GM23248 (cell line): ENCODE data around the gene ARFGAP1. TPM values are rescaled to one million over a fixed set of nuclear protein-coding genes. Genes with fewer than 3 reads are reported as not detected.

Experiments used
- DNase-seq: peaks from one replicate; pipeline ENCODE4 v3.0.0-alpha.2; 2015
- H2AFZ ChIP-seq: fragments of 200-600 bp; sonication (generic); 2 replicates; pipeline ENCODE4 v1.6.1; 2016; ENCODE audit warnings: antibody characterized with exemption
- H3F3A ChIP-seq: fragments of 200-600 bp; sonication (generic); 2 replicates; pipeline ENCODE4 v1.6.1; 2016; ENCODE audit warnings: mild to moderate bottlenecking, antibody characterized with exemption, mixed run types; ENCODE audit not compliant: insufficient read depth
- H3K27ac ChIP-seq: fragments of 200-600 bp; sonication (generic); 2 replicates; pipeline ENCODE4 v1.5.1; 2016; ENCODE audit warnings: mild to moderate bottlenecking
- H3K27me3 ChIP-seq: fragments of 200-600 bp; sonication (generic); replicated peaks from 2 replicates; pipeline ENCODE4 v1.6.1; 2016; ENCODE audit warnings: mild to moderate bottlenecking; ENCODE audit not compliant: insufficient read depth
- H3K36me3 ChIP-seq: fragments of 200-600 bp; sonication (generic); 2 replicates; pipeline ENCODE4 v1.6.1; 2016; ENCODE audit warnings: low read depth, mild to moderate bottlenecking
- H3K4me1 ChIP-seq: fragments of 200-600 bp; sonication (generic); 2 replicates; pipeline ENCODE4 v1.6.1; 2016; ENCODE audit warnings: mild to moderate bottlenecking; ENCODE audit not compliant: insufficient read depth
- H3K4me2 ChIP-seq: fragments of 200-600 bp; sonication (generic); one replicate; pipeline ENCODE4 v1.6.1; 2016; ENCODE audit warnings: mild to moderate bottlenecking; ENCODE audit not compliant: unreplicated experiment
- H3K4me3 ChIP-seq: fragments of 200-600 bp; sonication (generic); 2 replicates; pipeline ENCODE4 v1.5.1; 2016; ENCODE audit warnings: mild to moderate bottlenecking
- H3K79me2 ChIP-seq: fragments of 200-600 bp; sonication (generic); 2 replicates; pipeline ENCODE4 v1.6.1; 2016; ENCODE audit warnings: mild to moderate bottlenecking; ENCODE audit not compliant: insufficient read depth
- H3K9ac ChIP-seq: fragments of 200-600 bp; sonication (generic); 2 replicates; pipeline ENCODE4 v1.6.1; 2016; ENCODE audit warnings: mild to moderate bottlenecking
- H3K9me2 ChIP-seq: fragments of 200-600 bp; sonication (generic); 2 replicates; pipeline ENCODE4 v1.6.1; 2016; ENCODE audit warnings: mixed run types, mild to moderate bottlenecking, moderate library complexity; ENCODE audit not compliant: insufficient read depth
- H3K9me3 ChIP-seq: fragments of 200-600 bp; sonication (generic); one replicate; pipeline ENCODE4 v1.6.1; 2017; ENCODE audit warnings: low read depth
- H4K20me1 ChIP-seq: fragments of 200-600 bp; sonication (generic); 2 replicates; pipeline ENCODE4 v1.6.0; 2016; ENCODE audit not compliant: insufficient read depth
- EZH2 ChIP-seq: fragments of 200-600 bp; sonication (generic); IDR thresholded peaks from 2 replicates; pipeline ENCODE4 v1.6.1; 2018; ENCODE audit warnings: antibody characterized with exemption, mild to moderate bottlenecking; ENCODE audit not compliant: insufficient read depth, poor library complexity, severe bottlenecking
- EZH2phosphoT487 ChIP-seq: fragments of 200-600 bp; sonication (generic); IDR thresholded peaks from 2 replicates; pipeline ENCODE4 v1.6.1; 2018; ENCODE audit warnings: antibody characterized with exemption, moderate library complexity, mild to moderate bottlenecking, low read depth; ENCODE audit not compliant: insufficient read depth
- WGBS, 2 experiments: methylation state at CpG; one replicate each; pipeline ENCODE4 v1.1.6; 2015 to 2017; ENCODE audit warnings: low lambda C conversion rate in 2 of 2, low coverage in 1 of 2; ENCODE audit errors: missing lambda C conversion rate in 2 of 2; 5-methylcytosine and 5-hydroxymethylcytosine counted together
- in situ Hi-C: fragments of 300-500 bp; cut with MboI; formaldehyde crosslinking; loops from 2 replicates; pipeline ENCODE4 v1.15.0; 2020
- polyA plus RNA-seq: library from polyadenylated mRNA; unstranded; fragments of >200 nt; fragmentation: Nextera tagmentation; extraction: Ambion mirVana; gene quantifications from 2 replicates; pipeline ENCODE4 v1.2.1, GENCODE V29; 2016
- total RNA-seq: library from RNA; depleted of rRNA; stranded (reverse); fragments of >200 nt; shearing (Covaris generic); gene quantifications from 2 replicates; pipeline ENCODE4 v1.2.3, GENCODE V29; 2014

Gene ARFGAP1
- total and polyA plus RNA-seq, 2 experiments from 2014 or later = 69.0 to 88.5 TPM

DNA sequence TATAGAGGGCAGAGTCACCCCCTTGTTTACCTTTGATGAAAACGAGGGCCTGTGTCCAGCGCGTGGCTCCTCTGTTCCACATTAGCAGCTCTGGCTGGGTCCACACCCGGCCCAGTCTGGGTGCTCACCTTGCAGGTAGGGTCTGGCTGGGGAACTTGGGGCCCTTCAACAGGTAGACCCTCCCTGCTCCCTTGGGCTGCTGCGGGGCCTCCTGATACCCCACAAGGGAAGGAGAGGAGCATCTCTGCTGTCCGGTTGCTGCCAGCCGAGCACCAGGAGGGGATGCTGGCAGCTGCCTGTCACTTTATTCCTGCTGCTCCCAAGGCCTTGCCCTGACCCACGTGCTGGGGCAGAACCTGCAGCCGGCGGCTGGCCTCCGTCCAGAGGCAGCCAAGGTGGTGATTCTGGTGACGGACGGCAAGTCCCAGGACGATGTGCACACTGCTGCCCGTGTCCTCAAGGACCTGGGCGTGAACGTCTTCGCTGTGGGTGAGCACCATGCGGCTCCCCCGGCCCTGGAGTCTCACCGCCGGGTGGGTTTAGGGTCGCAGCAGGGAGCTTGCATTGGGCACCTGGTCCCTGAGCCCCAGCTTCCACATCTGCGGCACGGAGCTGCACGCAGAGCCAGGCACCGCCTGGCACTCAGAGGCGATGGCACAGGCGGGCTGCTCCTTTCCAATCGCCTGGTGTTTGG lies 35.8 kb downstream of the ARFGAP1 start:
- no peak overlapping the region for H3K4me2 ChIP-seq

GRCh38 chr20:63309261-63310071 lies 36.9 kb downstream of the ARFGAP1 start:
- Histone ChIP-seq H3F3A (no peaks in the 10 kb centered on the region), H3K4me1 (no peaks in the 10 kb centered on the region), H3K9ac (no peak overlapping the region), H3K4me3 (no peak overlapping the region), H2AFZ (no peak overlapping the region), H4K20me1 (no peaks in the 10 kb centered on the region), H3K79me2 (no peaks in the 10 kb centered on the region), H3K27me3 (peaks cover 3% of the 10 kb centered on the region; the same call in 1 of the 2 replicates), H3K27ac (no peak overlapping the region), H3K4me2 (no peak overlapping the region), H3K36me3 (no peaks in the 10 kb centered on the region), H3K9me2 (no peaks in the 10 kb centered on the region), H3K9me3 (no peaks in the 10 kb centered on the region)
- in situ Hi-C loops = no loop called here
- 19 to 20% methylated on average over 28 to 29 of the region's 35 CpGs for WGBS, 2 experiments
- TF ChIP-seq EZH2 (no peak), EZH2phosphoT487 (no peak)
- peak; percentile 63 for DNase-seq

More for the DNA sequence above, 35.8 kb downstream of the ARFGAP1 start:
- Histone ChIP-seq H3F3A (no peaks in the 10 kb centered on the region), H3K4me1 (no peaks in the 10 kb centered on the region), H3K27ac (no peak overlapping the region), H3K27me3 (peaks cover 3% of the 10 kb centered on the region; the same call in 1 of the 2 replicates), H3K9ac (no peak overlapping the region), H3K79me2 (no peaks in the 10 kb centered on the region), H4K20me1 (no peaks in the 10 kb centered on the region), H3K9me2 (no peaks in the 10 kb centered on the region), H3K4me3 (no peak overlapping the region), H3K9me3 (no peaks in the 10 kb centered on the region), H3K36me3 (no peaks in the 10 kb centered on the region), H2AFZ (no peak overlapping the region)
- WGBS, 2 experiments = 56 to 59% methylated on average over 22 to 29 of the region's 30 CpGs
- in situ Hi-C loops = no loop called here
- TF ChIP-seq EZH2 (no peak), EZH2phosphoT487 (no peak)
- no peak for DNase-seq

DNA sequence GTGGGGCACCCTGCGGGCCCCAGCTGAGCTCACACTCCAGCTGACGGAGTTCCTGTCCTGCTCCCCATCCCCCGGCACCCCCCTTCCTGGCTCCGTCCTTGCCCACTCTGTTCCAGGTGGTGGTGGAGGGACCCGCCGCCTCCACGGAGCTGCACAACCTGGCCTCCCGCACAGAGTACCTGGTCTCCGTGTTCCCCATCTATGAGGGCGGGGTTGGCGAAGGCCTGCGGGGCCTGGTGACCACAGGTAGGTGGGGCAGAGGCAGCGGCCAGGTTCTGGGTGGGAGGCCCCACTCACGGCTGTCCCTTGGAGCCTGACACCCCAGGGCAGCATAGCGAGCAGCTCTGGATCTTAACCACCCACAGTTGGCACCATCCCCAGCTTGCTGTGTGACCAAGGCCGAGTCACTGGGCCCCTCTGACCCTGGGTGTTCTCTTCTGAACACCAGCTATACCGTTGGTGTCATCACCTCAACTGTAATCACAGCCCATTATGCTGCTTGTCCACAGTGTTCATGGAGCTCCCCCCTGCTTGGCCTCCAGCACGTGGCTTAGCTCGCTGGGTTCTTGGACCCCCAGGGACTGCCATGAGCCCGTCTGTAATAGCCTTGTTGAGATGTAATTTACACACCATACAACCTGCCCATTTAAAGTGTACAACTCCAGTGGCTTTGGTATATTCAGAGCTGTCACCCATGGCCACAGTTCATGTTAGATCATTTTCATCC lies 37.8 kb downstream of the ARFGAP1 start:
- Histone ChIP-seq H3K36me3 (no peaks in the 10 kb centered on the region), H2AFZ (no peak overlapping the region), H3K9ac (no peak overlapping the region), H3K27me3 (peaks cover 3% of the 10 kb centered on the region; the same call in 1 of the 2 replicates), H4K20me1 (no peaks in the 10 kb centered on the region), H3K4me2 (no peak overlapping the region), H3K9me3 (no peaks in the 10 kb centered on the region), H3K79me2 (no peaks in the 10 kb centered on the region), H3K4me3 (no peak overlapping the region), H3K9me2 (no peaks in the 10 kb centered on the region), H3K4me1 (no peaks in the 10 kb centered on the region), H3K27ac (no peak overlapping the region), H3F3A (no peaks in the 10 kb centered on the region)
- 36 to 45% methylated on average over 16 to 19 of the region's 20 CpGs for WGBS, 2 experiments
- TF ChIP-seq EZH2 (no peak), EZH2phosphoT487 (no peak)
- DNase-seq = peak; percentile 73
- in situ Hi-C loops = no loop called here

GRCh38 chr20:63311186-63311832 lies 38.7 kb downstream of the ARFGAP1 start:
- no peak overlapping the region for H3K4me2 ChIP-seq
- 78 to 82% methylated on average over 21 to 29 of the region's 29 CpGs for WGBS, 2 experiments
- H3K27ac ChIP-seq = no peak overlapping the region
- no peaks in the 10 kb centered on the region for H3K4me1 ChIP-seq
- H2AFZ ChIP-seq = no peak overlapping the region
- H3K27me3 ChIP-seq = peaks cover 3% of the 10 kb centered on the region; the same call in 1 of the 2 replicates
- H3K9me2 ChIP-seq = no peaks in the 10 kb centered on the region
- in situ Hi-C loops = no loop called here
- H3K9ac ChIP-seq = no peak overlapping the region
- H3K79me2 ChIP-seq = no peaks in the 10 kb centered on the region
- H3F3A ChIP-seq = no peaks in the 10 kb centered on the region
- no peaks in the 10 kb centered on the region for H3K36me3 ChIP-seq
- H3K9me3 ChIP-seq = no peaks in the 10 kb centered on the region
- TF ChIP-seq EZH2phosphoT487 (no peak), EZH2 (no peak)
- no peaks in the 10 kb centered on the region for H4K20me1 ChIP-seq
- no peak for DNase-seq
- H3K4me3 ChIP-seq = no peak overlapping the region
